ENCODE data around the gene CTNNA2. TPM values are rescaled to one million over a fixed set of nuclear protein-coding genes. Genes with fewer than 3 reads are reported as not detected.

CTNNA2 gene
- total RNA-seq, 1 experiment from 2014 or later, result 5.5 TPM

DNA sequence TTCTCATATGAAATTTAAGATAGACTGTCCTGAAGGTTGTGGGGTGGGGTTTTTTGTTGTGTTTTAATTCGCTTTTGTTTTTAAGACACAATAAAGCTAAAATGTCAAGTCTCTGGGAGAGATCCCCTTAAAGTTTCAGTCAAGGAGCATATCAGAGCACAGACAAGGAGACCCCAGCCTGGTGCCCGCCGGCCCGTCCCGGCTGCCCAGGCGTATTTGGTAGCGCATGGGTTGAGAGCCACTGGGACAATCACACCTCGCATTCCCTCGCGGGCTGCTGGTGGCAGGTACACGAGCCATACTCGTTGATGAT lies 789.1 kb downstream of the CTNNA2 start:
- no peak for DNase-seq
- H4K5ac ChIP-seq (ENCODE audit: insufficient read length, low read depth, low read length), result no peak overlapping the region
- H3K4me2 ChIP-seq (ENCODE audit: insufficient read depth, insufficient read length, low read length), result peak overlapping the region; percentile 82
- Mint-ChIP-seq H3K36me3 (ENCODE audit: insufficient read depth in 1 of 3, low read depth in 3 of 3) (peaks cover 0 to 2% (median 0%) of the 10 kb centered on the region in 3 experiments; a peak in 1 of 7 replicates), H3K27ac (no peak overlapping the region), H3K4me3 (peak overlapping the region; percentile 63 to 84), H3K9me3 (peaks cover 0 to 2% of the 10 kb centered on the region in 2 experiments; a peak in 3 of 5 replicates), H3K4me1 (peaks cover 65 to 78% of the 10 kb centered on the region in 2 experiments), H3K27me3 (ENCODE audit: low read depth) (peaks cover 67% of the 10 kb centered on the region)
- H2AK5ac ChIP-seq (ENCODE audit: insufficient read length, low read length), result no peak overlapping the region
- no peak overlapping the region for H3K9ac ChIP-seq (ENCODE audit: extremely low read depth, insufficient read length, low read length)
- no peaks in the 10 kb centered on the region for H3K79me1 ChIP-seq (ENCODE audit: insufficient read depth, low read depth, low read length, poor library complexity, severe bottlenecking)
- H2BK15ac ChIP-seq (ENCODE audit: low read depth, low read length), result no peak overlapping the region
- H4K20me1 ChIP-seq (ENCODE audit: control insufficient read depth, insufficient read depth, insufficient read length), result no peaks in the 10 kb centered on the region
- no peak overlapping the region for H3K14ac ChIP-seq (ENCODE audit: insufficient read depth, low read length)
- peaks cover 15% of the 10 kb centered on the region; the same call in 1 of the 2 replicates for H3K4me1 ChIP-seq (ENCODE audit: insufficient read depth, low read length)
- no peak overlapping the region for H2BK120ac ChIP-seq (ENCODE audit: low read depth, low read length, poor library complexity, severe bottlenecking)
- TF ChIP-seq, protein P1, sequence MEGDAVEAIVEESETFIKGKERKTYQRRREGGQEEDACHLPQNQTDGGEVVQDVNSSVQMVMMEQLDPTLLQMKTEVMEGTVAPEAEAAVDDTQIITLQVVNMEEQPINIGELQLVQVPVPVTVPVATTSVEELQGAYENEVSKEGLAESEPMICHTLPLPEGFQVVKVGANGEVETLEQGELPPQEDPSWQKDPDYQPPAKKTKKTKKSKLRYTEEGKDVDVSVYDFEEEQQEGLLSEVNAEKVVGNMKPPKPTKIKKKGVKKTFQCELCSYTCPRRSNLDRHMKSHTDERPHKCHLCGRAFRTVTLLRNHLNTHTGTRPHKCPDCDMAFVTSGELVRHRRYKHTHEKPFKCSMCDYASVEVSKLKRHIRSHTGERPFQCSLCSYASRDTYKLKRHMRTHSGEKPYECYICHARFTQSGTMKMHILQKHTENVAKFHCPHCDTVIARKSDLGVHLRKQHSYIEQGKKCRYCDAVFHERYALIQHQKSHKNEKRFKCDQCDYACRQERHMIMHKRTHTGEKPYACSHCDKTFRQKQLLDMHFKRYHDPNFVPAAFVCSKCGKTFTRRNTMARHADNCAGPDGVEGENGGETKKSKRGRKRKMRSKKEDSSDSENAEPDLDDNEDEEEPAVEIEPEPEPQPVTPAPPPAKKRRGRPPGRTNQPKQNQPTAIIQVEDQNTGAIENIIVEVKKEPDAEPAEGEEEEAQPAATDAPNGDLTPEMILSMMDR (conservative IDR thresholded peaks at IDR 0.05), result no peak
- no peaks in the 10 kb centered on the region for H3K79me2 ChIP-seq (ENCODE audit: insufficient read depth, low read length)
- no peak overlapping the region for H3K23ac ChIP-seq (ENCODE audit: insufficient read length, low read depth, low read length)
- no peak overlapping the region for H3K27ac ChIP-seq (ENCODE audit: insufficient read length, low read depth, low read length)
- no peak overlapping the region for H2BK5ac ChIP-seq (ENCODE audit: insufficient read length, low read length)
- no peak overlapping the region for H3K18ac ChIP-seq (ENCODE audit: insufficient read length, low read depth, low read length)
- no peak overlapping the region for H4K91ac ChIP-seq (ENCODE audit: insufficient read length, low read depth, low read length)
- peaks cover 22% of the 10 kb centered on the region for H3K23me2 ChIP-seq (ENCODE audit: insufficient read length, low read depth, low read length, poor library complexity, severe bottlenecking)
- H3K27me3 ChIP-seq (ENCODE audit: insufficient read depth, low read length), result peaks cover 41% of the 10 kb centered on the region
- H3K9me3 ChIP-seq (ENCODE audit: control insufficient read depth, low read depth, low read length), result no peaks in the 10 kb centered on the region
- no peak overlapping the region for H4K8ac ChIP-seq (replicated peaks; ENCODE audit: insufficient read length, low read depth, low read length)
- H3K4ac ChIP-seq (ENCODE audit: low read depth, low read length), result no peak overlapping the region
- no CpG with 5 or more reads among the region's 12 CpGs for WGBS (ENCODE audit: extremely low coverage, insufficient read length, low lambda C conversion rate)
- no peak overlapping the region for H3K56ac ChIP-seq (ENCODE audit: insufficient read length, low read depth, low read length)
- no peak overlapping the region for H2BK20ac ChIP-seq (ENCODE audit: low read depth, low read length, poor library complexity, severe bottlenecking)
- no peak overlapping the region for H2BK12ac ChIP-seq (ENCODE audit: insufficient read length, low read depth, low read length)
- H2AFZ ChIP-seq (ENCODE audit: low read length), result no peak overlapping the region
- H3T11ph ChIP-seq (ENCODE audit: low read length), result no peak overlapping the region

Measured in H9 (cell line).